ENCODE data around the gene FARS2. TPM values are rescaled to one million over a fixed set of nuclear protein-coding genes. Genes with fewer than 3 reads are reported as not detected.

The FARS2 gene
- polyA plus RNA-seq, 1 of the 3 experiments (the other 2 are of a cell fraction) = 12.5 TPM

DNA sequence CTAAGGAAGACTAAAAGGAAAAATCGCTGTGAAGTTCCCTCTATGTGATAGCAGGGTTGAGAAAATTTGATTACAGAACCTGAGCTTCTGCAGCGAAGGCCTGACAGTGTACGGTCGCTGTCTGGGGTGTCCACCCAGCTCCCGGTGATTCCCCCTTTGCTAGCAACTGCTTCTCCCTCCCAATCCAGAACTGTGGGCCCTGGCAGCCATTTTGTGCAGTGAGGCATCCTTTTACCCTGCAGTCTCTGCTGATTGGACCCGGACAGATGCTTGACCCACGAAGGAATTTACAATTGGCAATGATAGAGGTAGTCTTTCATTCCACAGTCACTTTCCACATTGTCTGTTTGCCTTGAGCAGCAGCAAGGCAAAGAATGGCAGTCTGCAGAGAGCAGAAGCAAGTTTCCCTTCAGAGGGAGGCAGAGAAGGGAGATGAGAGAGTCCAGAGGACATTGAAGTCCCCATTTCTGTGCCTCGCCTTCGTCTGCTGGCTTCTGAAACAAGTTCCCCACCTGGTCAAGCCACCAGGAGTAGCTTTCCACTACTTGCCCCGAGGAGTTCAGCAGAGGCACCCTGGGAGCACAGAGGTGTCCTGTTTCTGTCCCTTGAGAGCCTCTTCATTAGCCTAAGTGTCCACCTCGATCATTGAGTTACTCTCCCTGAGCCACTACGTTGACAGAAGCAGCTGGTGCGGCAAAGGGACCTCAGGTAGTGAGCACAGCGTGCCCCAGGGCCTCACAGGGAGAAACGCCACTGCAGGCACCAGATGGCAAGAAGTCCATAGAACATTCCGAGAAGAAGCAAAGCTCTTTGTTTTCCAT is 375.1 kb downstream of the FARS2 start:
- TF ChIP-seq RAD21 (IDR thresholded peaks at IDR 0.05; ENCODE audit: low read length) = no peak
- peak; percentile 58; the same call in 1 of the 2 replicates for TF ChIP-seq YY1 (IDR thresholded peaks at IDR 0.05; ENCODE audit: low read depth)
- TF ChIP-seq GATA2 (CRISPR knock-in tag; IDR thresholded peaks at IDR 0.05) = no peak
- TF ChIP-seq, protein P1, sequence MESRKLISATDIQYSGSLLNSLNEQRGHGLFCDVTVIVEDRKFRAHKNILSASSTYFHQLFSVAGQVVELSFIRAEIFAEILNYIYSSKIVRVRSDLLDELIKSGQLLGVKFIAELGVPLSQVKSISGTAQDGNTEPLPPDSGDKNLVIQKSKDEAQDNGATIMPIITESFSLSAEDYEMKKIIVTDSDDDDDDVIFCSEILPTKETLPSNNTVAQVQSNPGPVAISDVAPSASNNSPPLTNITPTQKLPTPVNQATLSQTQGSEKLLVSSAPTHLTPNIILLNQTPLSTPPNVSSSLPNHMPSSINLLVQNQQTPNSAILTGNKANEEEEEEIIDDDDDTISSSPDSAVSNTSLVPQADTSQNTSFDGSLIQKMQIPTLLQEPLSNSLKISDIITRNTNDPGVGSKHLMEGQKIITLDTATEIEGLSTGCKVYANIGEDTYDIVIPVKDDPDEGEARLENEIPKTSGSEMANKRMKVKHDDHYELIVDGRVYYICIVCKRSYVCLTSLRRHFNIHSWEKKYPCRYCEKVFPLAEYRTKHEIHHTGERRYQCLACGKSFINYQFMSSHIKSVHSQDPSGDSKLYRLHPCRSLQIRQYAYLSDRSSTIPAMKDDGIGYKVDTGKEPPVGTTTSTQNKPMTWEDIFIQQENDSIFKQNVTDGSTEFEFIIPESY (IDR thresholded peaks at IDR 0.05; ENCODE audit: borderline replicate concordance, low read depth) = no peak
- TF ChIP-seq NFIC (IDR thresholded peaks at IDR 0.05; ENCODE audit: borderline replicate concordance) = no peak
- CTCF ChIA-PET = interaction anchor here (0.8 to 2.0 kb wide), 5 partner anchors 15 to 166 kb away, joined by 4 to 5 read pairs (median 5); no protein-coding TSS in a partner anchor
- Histone ChIP-seq H3K9me2 (no peaks in the 10 kb centered on the region), H3F3A (replicated peaks; ENCODE audit: insufficient read depth) (no peaks in the 10 kb centered on the region), H4K20me1 (ENCODE audit: insufficient read depth) (no peaks in the 10 kb centered on the region), H3K9ac (no peak overlapping the region), H3K4me1 (ENCODE audit: control insufficient read depth in 1 of 2, insufficient read depth in 2 of 2, low read depth in 1 of 2, low read length in 1 of 2) (peaks cover 0 to 12% of the 10 kb centered on the region in 2 experiments; a peak in 1 of 4 replicates), H3K4me2 (no peak overlapping the region), H3K27ac (ENCODE audit: low read depth in 2 of 2, low read length in 1 of 2) (no peak overlapping the region), H3K4me3 (ENCODE audit: low read depth in 2 of 2, low read length in 1 of 2) (no peak overlapping the region), H3K27me3 (ENCODE audit: insufficient read depth) (no peaks in the 10 kb centered on the region), H3K36me3 (replicated peaks in 1 of 2; ENCODE audit: control insufficient read depth in 1 of 2, insufficient read depth in 2 of 2, low read length in 1 of 2) (peaks cover 0 to 3% of the 10 kb centered on the region in 2 experiments), H3K9me3 (peaks cover 6% of the 10 kb centered on the region), H3K79me2 (ENCODE audit: insufficient read depth) (no peaks in the 10 kb centered on the region), H2AFZ (ENCODE audit: low read depth) (no peak overlapping the region)
- 93% methylated on average over 16 of the region's 16 CpGs for WGBS (ENCODE audit: low lambda C conversion rate)
- DNase-seq = no peak
- POLR2A ChIA-PET = no interaction called here

DNA sequence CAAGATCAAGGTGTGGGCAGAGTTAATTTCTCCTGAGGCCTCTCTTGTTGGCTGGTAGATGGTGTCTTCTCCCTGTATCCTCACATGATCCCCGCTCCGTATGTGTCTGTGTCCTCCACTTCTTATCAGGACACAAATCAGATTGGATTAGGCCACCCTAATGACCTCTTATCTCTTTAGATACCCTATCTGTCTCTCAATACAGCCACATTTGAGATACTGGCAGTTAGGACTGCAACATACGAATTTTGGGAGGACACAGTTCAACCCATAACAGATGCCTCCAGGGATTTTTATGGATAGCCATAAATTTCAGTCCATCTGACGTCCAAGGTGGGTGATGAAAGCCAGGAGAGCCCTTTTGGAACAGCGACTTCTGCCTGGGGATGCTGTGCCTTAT is 376.4 kb downstream of the FARS2 start:
- Histone ChIP-seq H3K9ac (no peak overlapping the region), H3F3A (replicated peaks; ENCODE audit: insufficient read depth) (no peaks in the 10 kb centered on the region), H3K79me2 (ENCODE audit: insufficient read depth) (no peaks in the 10 kb centered on the region), H3K4me3 (ENCODE audit: low read depth in 2 of 2, low read length in 1 of 2) (no peak overlapping the region), H3K36me3 (replicated peaks in 1 of 2; ENCODE audit: control insufficient read depth in 1 of 2, insufficient read depth in 2 of 2, low read length in 1 of 2) (peaks cover 0 to 3% of the 10 kb centered on the region in 2 experiments), H3K27ac (ENCODE audit: low read depth in 2 of 2, low read length in 1 of 2) (no peak overlapping the region), H4K20me1 (ENCODE audit: insufficient read depth) (no peaks in the 10 kb centered on the region), H3K9me3 (peaks cover 6% of the 10 kb centered on the region), H3K4me2 (no peak overlapping the region), H2AFZ (ENCODE audit: low read depth) (no peak overlapping the region), H3K4me1 (ENCODE audit: control insufficient read depth in 1 of 2, insufficient read depth in 2 of 2, low read depth in 1 of 2, low read length in 1 of 2) (peaks cover 0 to 12% of the 10 kb centered on the region in 2 experiments; a peak in 1 of 4 replicates), H3K27me3 (ENCODE audit: insufficient read depth) (no peaks in the 10 kb centered on the region), H3K9me2 (no peaks in the 10 kb centered on the region)
- DNase-seq = peak; percentile 57
- WGBS (ENCODE audit: low lambda C conversion rate) = 93% methylated on average over 4 of the region's 5 CpGs
- ChIA-PET POLR2A (no interaction called here), CTCF (interaction anchor here (1.2 kb wide), 1 partner anchor 166 kb away, joined by 5 read pairs; no protein-coding TSS in a partner anchor)
- TF ChIP-seq EP300 (IDR thresholded peaks at IDR 0.05; ENCODE audit: borderline replicate concordance in 1 of 2, low read depth in 1 of 2, low read length in 1 of 2) (peak in 1 of 2 experiments; percentile 90; a peak in 2 of 4 replicates), SMC3 (IDR thresholded peaks at IDR 0.05; ENCODE audit: low read depth, low read length) (no peak), JUND (IDR thresholded peaks at IDR 0.05) (no peak), RCOR1 (IDR thresholded peaks at IDR 0.05; ENCODE audit: low read length) (peak; percentile 83; the same call in 1 of the 2 replicates), CHD2 (IDR thresholded peaks at IDR 0.05; ENCODE audit: low read length, partially characterized antibody) (peak; percentile 64), FOXJ3 (CRISPR knock-in tag; IDR thresholded peaks at IDR 0.05) (0 out of 2 replicates have a peak, but pooled peaks have one; percentile 50), GATA2 (CRISPR knock-in tag; IDR thresholded peaks at IDR 0.05) (peak; percentile 98), RAD21 (IDR thresholded peaks at IDR 0.05; ENCODE audit: low read length) (peak; percentile 34)
